Measurements from ENCODE around the gene NRIP1. TPM values are rescaled to one million over a fixed set of nuclear protein-coding genes. Genes with fewer than 3 reads are reported as not detected.

NRIP1 gene
- total RNA-seq, 6 donors from 2014 or later: 10.5 to 47.2 (median 34.8) TPM

DNA sequence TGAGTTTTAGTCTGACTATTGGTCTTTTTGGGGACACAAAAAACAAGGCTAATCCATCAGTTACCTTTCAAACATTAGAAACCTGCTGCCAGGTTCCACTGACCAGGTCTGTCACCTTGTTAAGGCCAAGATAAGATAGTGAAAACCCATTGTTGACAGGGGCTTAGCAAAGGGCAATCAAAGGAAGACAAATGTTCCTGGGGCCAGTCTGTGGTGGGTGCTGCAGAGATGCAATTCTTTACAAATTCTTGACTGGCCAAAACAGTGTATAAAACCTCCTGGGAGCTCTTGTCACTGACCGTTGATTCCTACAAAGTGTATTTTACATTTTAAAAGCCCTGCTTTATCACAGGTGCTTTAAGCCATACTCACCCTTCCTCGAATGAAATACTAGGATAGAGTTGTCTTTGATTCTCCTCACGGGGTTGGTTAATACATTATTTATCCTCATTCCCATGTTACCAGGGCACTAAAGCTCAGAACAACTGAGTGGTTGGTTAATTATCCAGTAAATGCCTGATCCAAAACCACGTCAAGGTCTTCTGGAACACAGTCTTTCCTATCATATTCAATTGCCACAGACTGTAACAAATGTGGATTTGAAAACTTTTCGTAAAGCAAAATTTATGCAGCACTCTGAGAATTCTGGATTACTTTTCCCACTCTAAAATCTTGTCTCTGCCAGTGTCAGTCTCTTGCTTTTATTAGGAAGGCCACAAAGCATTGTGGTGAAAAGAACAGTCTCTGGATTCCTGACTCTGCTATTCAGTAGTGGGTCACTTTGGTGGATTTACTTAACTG lies 77.2 kb downstream of the NRIP1 start:
- 83 to 88% methylated on average over 5 of the region's 5 CpGs for WGBS, 2 donors
- H3K9me3 ChIP-seq: no peaks in the 10 kb centered on the region
- no peak for DNase-seq
- H3K4me1 ChIP-seq: peaks cover 0 to 8% (median 0%) of the 10 kb centered on the region in 4 donors
- H3K27ac ChIP-seq: no peak overlapping the region
- H3K36me3 ChIP-seq: peaks cover 0 to 9% (median 0%) of the 10 kb centered on the region in 4 donors
- no peak overlapping the region for H3K4me3 ChIP-seq
- no peaks in the 10 kb centered on the region for H3K27me3 ChIP-seq
- ATAC-seq (ENCODE audit: low FRiP score in 2 of 2): no peak
- no peak for TF ChIP-seq POLR2AphosphoS5 (IDR thresholded peaks at IDR 0.05)
- TF ChIP-seq, protein P1, sequence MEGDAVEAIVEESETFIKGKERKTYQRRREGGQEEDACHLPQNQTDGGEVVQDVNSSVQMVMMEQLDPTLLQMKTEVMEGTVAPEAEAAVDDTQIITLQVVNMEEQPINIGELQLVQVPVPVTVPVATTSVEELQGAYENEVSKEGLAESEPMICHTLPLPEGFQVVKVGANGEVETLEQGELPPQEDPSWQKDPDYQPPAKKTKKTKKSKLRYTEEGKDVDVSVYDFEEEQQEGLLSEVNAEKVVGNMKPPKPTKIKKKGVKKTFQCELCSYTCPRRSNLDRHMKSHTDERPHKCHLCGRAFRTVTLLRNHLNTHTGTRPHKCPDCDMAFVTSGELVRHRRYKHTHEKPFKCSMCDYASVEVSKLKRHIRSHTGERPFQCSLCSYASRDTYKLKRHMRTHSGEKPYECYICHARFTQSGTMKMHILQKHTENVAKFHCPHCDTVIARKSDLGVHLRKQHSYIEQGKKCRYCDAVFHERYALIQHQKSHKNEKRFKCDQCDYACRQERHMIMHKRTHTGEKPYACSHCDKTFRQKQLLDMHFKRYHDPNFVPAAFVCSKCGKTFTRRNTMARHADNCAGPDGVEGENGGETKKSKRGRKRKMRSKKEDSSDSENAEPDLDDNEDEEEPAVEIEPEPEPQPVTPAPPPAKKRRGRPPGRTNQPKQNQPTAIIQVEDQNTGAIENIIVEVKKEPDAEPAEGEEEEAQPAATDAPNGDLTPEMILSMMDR (IDR thresholded peaks at IDR 0.05): no peak
- TF ChIP-seq EP300 (IDR thresholded peaks at IDR 0.05): no peak
- no peak for TF ChIP-seq POLR2A (IDR thresholded peaks at IDR 0.05)

DNA sequence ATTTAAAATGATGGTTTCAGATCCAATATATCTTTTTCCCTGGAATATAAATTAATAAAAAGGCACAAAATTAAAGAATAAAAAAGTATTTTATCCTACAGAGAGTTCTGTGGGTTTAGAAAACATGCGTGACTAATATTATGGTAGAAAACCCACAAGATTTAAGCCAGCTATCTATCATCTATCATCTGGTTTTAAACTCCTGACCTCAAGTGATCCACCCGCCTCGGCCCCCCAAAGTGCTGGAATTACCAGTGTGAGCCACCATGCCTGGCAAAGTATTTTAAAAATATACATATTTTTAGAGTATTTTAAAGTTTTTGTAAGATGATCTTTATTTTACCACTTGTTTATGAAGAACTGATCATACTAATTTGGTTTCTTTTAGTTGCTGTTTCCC lies 79.5 kb downstream of the NRIP1 start:
- Histone ChIP-seq H3K27ac (no peak overlapping the region), H3K4me1 (peaks cover 0 to 8% (median 0%) of the 10 kb centered on the region in 4 donors), H3K27me3 (no peaks in the 10 kb centered on the region), H3K36me3 (peaks cover 0 to 9% (median 0%) of the 10 kb centered on the region in 4 donors), H3K4me3 (no peak overlapping the region), H3K9me3 (no peaks in the 10 kb centered on the region)
- no peak for DNase-seq
- TF ChIP-seq EP300 (IDR thresholded peaks at IDR 0.05): no peak
- no peak for TF ChIP-seq POLR2AphosphoS5 (IDR thresholded peaks at IDR 0.05)
- TF ChIP-seq, protein P1 (IDR thresholded peaks at IDR 0.05): no peak
- no peak for TF ChIP-seq POLR2A (IDR thresholded peaks at IDR 0.05)
- ATAC-seq (ENCODE audit: low FRiP score in 2 of 2): no peak
- 87 to 94% methylated on average over 3 of the region's 3 CpGs for WGBS, 2 donors

DNA sequence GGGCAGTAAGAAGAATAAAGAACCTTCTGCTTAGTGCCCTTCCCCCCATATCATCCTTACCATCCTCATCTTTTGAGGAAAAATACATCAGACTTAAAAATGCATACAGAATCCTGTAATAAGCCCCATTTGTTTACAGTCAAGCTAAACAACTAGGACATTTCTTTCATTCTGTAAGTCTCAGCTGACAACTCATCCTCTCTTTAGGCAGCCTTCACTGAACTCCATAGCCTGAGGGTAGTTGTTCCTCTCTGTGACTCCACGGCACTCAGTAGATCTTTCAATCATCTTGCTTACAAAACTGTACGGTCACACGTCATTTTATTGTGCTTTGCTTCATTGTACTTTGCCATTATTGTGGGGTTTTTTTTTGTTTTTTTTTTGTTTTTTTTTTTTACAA lies 82.5 kb downstream of the NRIP1 start:
- DNase-seq (no peak), ATAC-seq (ENCODE audit: low FRiP score in 2 of 2) (no peak)
- no peak overlapping the region for H3K4me3 ChIP-seq
- TF ChIP-seq POLR2AphosphoS5 (IDR thresholded peaks at IDR 0.05) (no peak), POLR2A (IDR thresholded peaks at IDR 0.05) (no peak), EP300 (IDR thresholded peaks at IDR 0.05) (no peak)
- TF ChIP-seq, protein P1 (IDR thresholded peaks at IDR 0.05): no peak
- no peaks in the 10 kb centered on the region for H3K9me3 ChIP-seq
- H3K27me3 ChIP-seq: no peaks in the 10 kb centered on the region
- H3K4me1 ChIP-seq: peaks cover 0 to 4% (median 1%) of the 10 kb centered on the region in 4 donors
- 58 to 93% methylated on average over 3 of the region's 3 CpGs for WGBS, 2 donors
- no peak overlapping the region for H3K27ac ChIP-seq
- peaks cover 0 to 3% (median 0%) of the 10 kb centered on the region in 4 donors for H3K36me3 ChIP-seq

DNA sequence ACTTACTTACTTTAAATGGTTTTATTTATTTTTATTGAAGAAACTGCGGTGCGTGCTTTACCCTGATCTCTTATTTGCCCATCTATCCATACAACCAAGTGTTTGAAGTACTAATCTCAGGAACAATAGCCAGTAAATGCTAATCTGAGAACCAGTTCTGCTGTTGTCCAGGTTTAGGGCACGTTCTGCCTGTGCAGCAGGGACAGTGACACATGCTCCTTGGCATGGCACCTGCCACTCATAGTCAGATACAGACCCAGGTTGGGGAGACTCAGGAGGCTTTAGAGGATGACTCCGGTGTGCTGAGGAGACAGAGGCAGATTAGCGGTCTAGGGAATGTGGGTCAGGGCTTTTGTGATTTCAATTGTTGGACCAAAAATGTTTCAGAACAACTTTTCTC lies 83.6 kb downstream of the NRIP1 start:
- Histone ChIP-seq H3K4me1 (peaks cover 0 to 4% (median 1%) of the 10 kb centered on the region in 4 donors), H3K27me3 (no peaks in the 10 kb centered on the region), H3K27ac (no peak overlapping the region), H3K36me3 (no peaks in the 10 kb centered on the region), H3K9me3 (no peaks in the 10 kb centered on the region), H3K4me3 (no peak overlapping the region)
- ATAC-seq (ENCODE audit: low FRiP score in 2 of 2) (no peak), DNase-seq (no peak)
- 66 to 93% methylated on average over 5 of the region's 5 CpGs for WGBS, 2 donors
- no peak for TF ChIP-seq POLR2A (IDR thresholded peaks at IDR 0.05)
- TF ChIP-seq EP300 (IDR thresholded peaks at IDR 0.05): no peak
- TF ChIP-seq, protein P1 (IDR thresholded peaks at IDR 0.05): no peak
- no peak for TF ChIP-seq POLR2AphosphoS5 (IDR thresholded peaks at IDR 0.05)

DNA sequence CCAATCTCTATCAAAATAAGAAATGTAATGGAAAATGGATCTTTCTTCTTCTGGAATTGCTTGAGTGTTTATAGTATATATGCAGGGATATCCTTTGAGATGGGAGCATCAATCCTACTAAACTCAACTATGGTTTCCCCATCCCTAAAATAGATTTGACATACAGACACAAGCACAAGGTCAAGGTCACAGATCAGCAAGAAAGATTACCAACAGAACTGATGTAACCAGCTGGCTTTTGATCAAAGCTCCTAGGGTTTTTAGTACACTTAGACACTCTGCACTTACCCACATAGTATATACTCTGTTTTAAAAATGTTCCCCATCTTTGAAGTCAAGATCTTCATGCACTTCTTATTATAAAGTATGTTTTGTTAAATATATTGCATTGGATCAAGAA lies 85.5 kb downstream of the NRIP1 start:
- ATAC-seq (ENCODE audit: low FRiP score in 2 of 2): no peak
- no peaks in the 10 kb centered on the region for H3K27me3 ChIP-seq
- no peak overlapping the region for H3K4me3 ChIP-seq
- no peak for DNase-seq
- H3K36me3 ChIP-seq: peaks cover 0 to 4% (median 0%) of the 10 kb centered on the region in 4 donors
- no peak overlapping the region for H3K27ac ChIP-seq
- TF ChIP-seq POLR2A (IDR thresholded peaks at IDR 0.05) (no peak), POLR2AphosphoS5 (IDR thresholded peaks at IDR 0.05) (no peak), EP300 (IDR thresholded peaks at IDR 0.05) (no peak)
- TF ChIP-seq, protein P1 (IDR thresholded peaks at IDR 0.05): no peak
- H3K9me3 ChIP-seq: no peaks in the 10 kb centered on the region
- H3K4me1 ChIP-seq: peaks cover 0 to 4% (median 1%) of the 10 kb centered on the region in 4 donors

Measured in upper lobe of left lung (tissue), 6 donors.